Breast epithelium (tissue), 4 donors: ENCODE results near the gene KRTAP6-2. TPM values are rescaled to one million over a fixed set of nuclear protein-coding genes. Genes with fewer than 3 reads are reported as not detected.

Experiments used
- DNase-seq, 2 donors: peaks; one replicate each; pipeline ENCODE4 v3.0.0-alpha.2; 2019; ENCODE audit warnings: low spot score in 2 of 2
- H3K27ac ChIP-seq, 2 donors: fragments of 200-600 bp; sonication (generic) in 1 of 2; one replicate each; pipeline ENCODE4 v1.5.1; 2016 to 2019; ENCODE audit warnings: mild to moderate bottlenecking in 1 of 2
- H3K27me3 ChIP-seq, 2 donors: fragments of 200-600 bp; sonication (generic) in 1 of 2; one replicate each; pipeline versions ENCODE4 v1.5.1 to v1.6.0; 2017 to 2019; ENCODE audit warnings: control low read depth in 1 of 2, mild to moderate bottlenecking in 1 of 2
- H3K36me3 ChIP-seq: fragments of 200-600 bp; one replicate; pipeline ENCODE4 v1.5.1; 2019
- H3K4me1 ChIP-seq, 2 donors: fragments of 200-600 bp; sonication (generic); one replicate each; pipeline ENCODE4 v1.5.1; 2016 to 2019; ENCODE audit warnings: control low read depth in 1 of 2
- H3K4me3 ChIP-seq, 3 donors: fragments of 200-600 bp; sonication (generic); 1 replicate in 2 of 3; 2 replicates in 1 of 3; pipeline ENCODE4 v1.5.1; 2016 to 2019; ENCODE audit warnings: mild to moderate bottlenecking in 3 of 3, moderate library complexity in 2 of 3
- H3K9me3 ChIP-seq, 2 donors: fragments of 200-600 bp; sonication (generic) in 1 of 2; one replicate each; pipeline ENCODE4 v1.5.1; 2016 to 2019; ENCODE audit warnings: control low read depth in 1 of 2
- POLR2A ChIP-seq: fragments of 450-650 bp; IDR thresholded peaks from one replicate; pipeline ENCODE4 v1.6.1; 2016; ENCODE audit warnings: antibody characterized with exemption, mild to moderate bottlenecking, moderate library complexity
- POLR2AphosphoS5 ChIP-seq, 3 donors: sonication (generic); formaldehyde crosslinking; IDR thresholded peaks; one replicate each; pipeline ENCODE4 v1.6.1; 2017; ENCODE audit warnings: antibody characterized with exemption in 3 of 3
- intact Hi-C: fragments of 100-400 bp; cut with DNase I; formaldehyde crosslinking; loops from one replicate; pipeline ENCODE4 v1.15.1; 2023; ENCODE audit warnings: low total_unique reads
- total RNA-seq, 3 donors: library from RNA; depleted of rRNA; stranded (reverse); fragments of >200 nt; gene quantifications; one replicate each; pipeline ENCODE4 v1.1.0, GENCODE V29; 2016
- TF ChIP-seq, protein P1 (sequence below), 3 donors: fragments of 450-650 bp; IDR thresholded peaks; one replicate each; pipeline ENCODE4 v1.5.1; 2016 to 2017; ENCODE audit warnings: antibody characterized with exemption in 3 of 3, mild to moderate bottlenecking in 3 of 3, moderate library complexity in 3 of 3

Gene KRTAP6-2
- total RNA-seq, 3 donors from 2014 or later = not detected

DNA sequence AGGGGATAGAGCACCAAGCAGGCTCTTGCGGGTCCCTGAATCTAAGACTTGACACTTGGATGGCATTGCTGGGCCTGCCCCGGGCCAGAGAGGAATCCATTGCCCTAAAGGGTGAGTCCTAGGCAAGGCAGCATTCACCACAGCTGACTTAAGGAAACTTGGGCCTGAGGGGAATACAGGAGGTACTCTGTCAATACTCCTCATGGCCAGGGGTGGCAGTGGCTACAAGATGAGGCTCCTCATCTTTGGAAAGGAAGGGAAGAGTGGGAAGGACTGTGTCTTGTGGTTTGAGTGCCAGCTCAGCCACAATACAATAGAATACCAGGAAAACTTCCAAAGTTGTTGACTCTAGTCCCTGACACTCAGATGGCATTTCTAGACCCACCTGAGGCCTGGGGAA lies 7.3 kb upstream of the KRTAP6-2 start:
- Histone ChIP-seq H3K27ac (no peak overlapping the region), H3K27me3 (no peaks in the 10 kb centered on the region), H3K4me1 (no peaks in the 10 kb centered on the region), H3K36me3 (no peaks in the 10 kb centered on the region), H3K9me3 (no peaks in the 10 kb centered on the region), H3K4me3 (no peak overlapping the region)
- intact Hi-C loops = no loop called here
- no peak for DNase-seq
- no peak for TF ChIP-seq POLR2AphosphoS5 (IDR thresholded peaks at IDR 0.05)
- no peak for TF ChIP-seq POLR2A
- TF ChIP-seq, protein P1, sequence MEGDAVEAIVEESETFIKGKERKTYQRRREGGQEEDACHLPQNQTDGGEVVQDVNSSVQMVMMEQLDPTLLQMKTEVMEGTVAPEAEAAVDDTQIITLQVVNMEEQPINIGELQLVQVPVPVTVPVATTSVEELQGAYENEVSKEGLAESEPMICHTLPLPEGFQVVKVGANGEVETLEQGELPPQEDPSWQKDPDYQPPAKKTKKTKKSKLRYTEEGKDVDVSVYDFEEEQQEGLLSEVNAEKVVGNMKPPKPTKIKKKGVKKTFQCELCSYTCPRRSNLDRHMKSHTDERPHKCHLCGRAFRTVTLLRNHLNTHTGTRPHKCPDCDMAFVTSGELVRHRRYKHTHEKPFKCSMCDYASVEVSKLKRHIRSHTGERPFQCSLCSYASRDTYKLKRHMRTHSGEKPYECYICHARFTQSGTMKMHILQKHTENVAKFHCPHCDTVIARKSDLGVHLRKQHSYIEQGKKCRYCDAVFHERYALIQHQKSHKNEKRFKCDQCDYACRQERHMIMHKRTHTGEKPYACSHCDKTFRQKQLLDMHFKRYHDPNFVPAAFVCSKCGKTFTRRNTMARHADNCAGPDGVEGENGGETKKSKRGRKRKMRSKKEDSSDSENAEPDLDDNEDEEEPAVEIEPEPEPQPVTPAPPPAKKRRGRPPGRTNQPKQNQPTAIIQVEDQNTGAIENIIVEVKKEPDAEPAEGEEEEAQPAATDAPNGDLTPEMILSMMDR (IDR thresholded peaks at IDR 0.05) = no peak

DNA sequence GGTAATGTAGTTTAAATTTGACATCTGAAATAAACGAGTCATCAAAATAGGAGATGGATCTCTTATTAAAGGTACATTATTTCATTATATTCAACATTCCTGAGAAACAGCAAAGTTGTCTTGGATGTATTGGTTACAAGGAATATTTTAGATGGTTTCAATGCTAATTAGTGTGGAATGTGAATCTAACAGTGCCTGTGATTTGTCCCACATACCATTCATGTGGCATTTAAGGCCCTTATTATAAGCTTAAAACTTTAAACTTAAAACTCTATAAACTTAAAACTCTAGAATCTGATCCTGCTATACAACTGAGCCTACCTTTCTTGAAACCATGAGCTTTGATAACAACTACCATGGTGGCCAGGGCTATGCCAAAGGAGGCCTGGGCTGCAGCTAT lies 2.1 kb upstream of the KRTAP6-2 start, which contains the start of gene KRTAP22-1:
TSS of gene KRTAP22-1 (plus strand) at position 301 of the 400 bp plus-strand sequence.
- no peaks in the 10 kb centered on the region for H3K27me3 ChIP-seq
- no peak within 1 kb of the TSS for H3K27ac ChIP-seq
- H3K9me3 ChIP-seq = no peaks in the 10 kb centered on the region
- H3K36me3 ChIP-seq = no peaks in the 10 kb centered on the region
- TF ChIP-seq POLR2A = no peak
- TF ChIP-seq, protein P1 (IDR thresholded peaks at IDR 0.05) = no peak
- TF ChIP-seq POLR2AphosphoS5 (IDR thresholded peaks at IDR 0.05) = no peak
- intact Hi-C loops = no loop called here
- no peak within 1 kb of the TSS for H3K4me3 ChIP-seq
- H3K4me1 ChIP-seq = no peaks in the 10 kb centered on the region
- no peak for DNase-seq

DNA sequence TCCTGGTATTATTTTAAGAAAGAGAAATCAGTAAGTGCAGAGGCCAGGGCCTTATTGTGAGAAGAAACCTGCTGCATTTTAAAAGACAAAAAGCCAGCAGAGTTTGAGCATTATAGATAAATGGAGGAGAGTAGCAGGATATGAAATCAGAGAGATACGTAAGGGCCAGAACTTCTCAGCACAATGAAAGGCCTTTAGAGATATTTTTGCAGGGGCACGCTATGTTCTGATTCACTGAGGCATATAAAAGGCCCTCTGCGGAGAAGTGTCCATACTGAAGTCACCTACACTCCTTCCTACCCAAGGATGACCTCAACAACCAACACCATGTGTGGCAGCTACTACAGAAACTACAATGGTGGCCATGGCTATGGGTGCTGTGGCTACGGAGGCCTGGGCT lies 6.6 kb downstream of the KRTAP6-2 start, which contains the start of gene KRTAP6-3:
TSS of gene KRTAP6-3 (plus strand) at position 301 of the 400 bp plus-strand sequence. CDS start at position 307, 6 bp downstream.
- intact Hi-C loops = no loop called here
- no peaks in the 10 kb centered on the region for H3K9me3 ChIP-seq
- no peak for DNase-seq
- no peak within 1 kb of the TSS for H3K4me3 ChIP-seq
- no peaks in the 10 kb centered on the region for H3K27me3 ChIP-seq
- TF ChIP-seq POLR2A = no peak
- no peak for TF ChIP-seq POLR2AphosphoS5 (IDR thresholded peaks at IDR 0.05)
- TF ChIP-seq, protein P1 (IDR thresholded peaks at IDR 0.05) = no peak
- no peaks in the 10 kb centered on the region for H3K4me1 ChIP-seq
- no peak within 1 kb of the TSS for H3K27ac ChIP-seq
- H3K36me3 ChIP-seq = no peaks in the 10 kb centered on the region

DNA sequence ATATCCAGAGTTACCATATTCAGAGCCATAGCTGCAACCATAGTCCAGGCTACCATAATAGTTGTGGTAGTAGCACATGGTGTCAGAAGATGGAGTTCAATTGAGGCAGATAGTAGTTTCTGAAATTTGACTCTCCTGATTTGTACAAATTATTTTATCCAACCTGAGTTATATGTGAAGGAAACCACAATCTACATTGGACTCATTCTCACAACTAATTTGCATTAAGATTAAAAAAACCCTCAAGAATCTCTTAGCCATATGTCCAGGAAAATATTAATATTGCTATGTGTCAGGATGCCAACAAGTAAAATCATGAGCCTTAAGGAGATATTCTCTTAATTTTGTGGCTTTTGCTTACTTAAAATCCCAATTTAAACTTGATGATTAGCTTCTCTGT lies 8.4 kb downstream of the KRTAP6-2 start, which contains the start of gene KRTAP22-2:
TSS of gene KRTAP22-2 (minus strand) at position 101 of the 400 bp plus-strand sequence.
- intact Hi-C loops = no loop called here
- peaks cover 0 to 6% of the 10 kb centered on the region in 2 donors for H3K9me3 ChIP-seq
- no peak for DNase-seq
- no peaks in the 10 kb centered on the region for H3K36me3 ChIP-seq
- no peak within 1 kb of the TSS for H3K4me3 ChIP-seq
- H3K27ac ChIP-seq = no peak within 1 kb of the TSS
- H3K4me1 ChIP-seq = no peaks in the 10 kb centered on the region
- no peaks in the 10 kb centered on the region for H3K27me3 ChIP-seq
- TF ChIP-seq POLR2A (no peak), POLR2AphosphoS5 (IDR thresholded peaks at IDR 0.05) (no peak)
- TF ChIP-seq, protein P1 (IDR thresholded peaks at IDR 0.05) = no peak

DNA sequence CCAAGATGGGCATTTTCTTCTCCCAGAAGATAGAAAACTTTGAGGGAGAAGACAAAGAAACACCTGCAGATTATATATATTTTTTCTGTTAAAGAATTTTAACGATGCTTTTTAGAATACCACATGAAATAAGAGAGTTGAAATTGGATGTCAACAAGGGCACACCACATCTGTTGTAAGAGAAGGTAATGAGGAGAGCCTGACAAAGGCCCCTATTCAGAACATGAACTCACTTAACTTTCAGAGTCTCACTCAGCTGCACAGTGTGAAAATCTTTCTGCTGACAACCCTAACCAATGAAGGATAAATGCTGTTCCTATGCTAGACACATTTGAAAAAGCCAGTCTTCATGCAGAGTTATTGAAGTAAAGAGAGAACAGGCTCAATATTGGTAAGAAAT lies 15.8 kb downstream of the KRTAP6-2 start:
- Histone ChIP-seq H3K36me3 (no peaks in the 10 kb centered on the region), H3K9me3 (peaks cover 0 to 6% of the 10 kb centered on the region in 2 donors), H3K4me3 (no peak overlapping the region), H3K27ac (no peak overlapping the region), H3K4me1 (no peaks in the 10 kb centered on the region), H3K27me3 (no peaks in the 10 kb centered on the region)
- intact Hi-C loops = no loop called here
- TF ChIP-seq POLR2AphosphoS5 (IDR thresholded peaks at IDR 0.05) (no peak), POLR2A (no peak)
- TF ChIP-seq, protein P1 (IDR thresholded peaks at IDR 0.05) = no peak
- no peak for DNase-seq
